Measurements from ENCODE around the gene FICD.
A peak's percentile ranks its signal among the peaks of the same experiment; 100 is the strongest.

FICD gene

DNA sequence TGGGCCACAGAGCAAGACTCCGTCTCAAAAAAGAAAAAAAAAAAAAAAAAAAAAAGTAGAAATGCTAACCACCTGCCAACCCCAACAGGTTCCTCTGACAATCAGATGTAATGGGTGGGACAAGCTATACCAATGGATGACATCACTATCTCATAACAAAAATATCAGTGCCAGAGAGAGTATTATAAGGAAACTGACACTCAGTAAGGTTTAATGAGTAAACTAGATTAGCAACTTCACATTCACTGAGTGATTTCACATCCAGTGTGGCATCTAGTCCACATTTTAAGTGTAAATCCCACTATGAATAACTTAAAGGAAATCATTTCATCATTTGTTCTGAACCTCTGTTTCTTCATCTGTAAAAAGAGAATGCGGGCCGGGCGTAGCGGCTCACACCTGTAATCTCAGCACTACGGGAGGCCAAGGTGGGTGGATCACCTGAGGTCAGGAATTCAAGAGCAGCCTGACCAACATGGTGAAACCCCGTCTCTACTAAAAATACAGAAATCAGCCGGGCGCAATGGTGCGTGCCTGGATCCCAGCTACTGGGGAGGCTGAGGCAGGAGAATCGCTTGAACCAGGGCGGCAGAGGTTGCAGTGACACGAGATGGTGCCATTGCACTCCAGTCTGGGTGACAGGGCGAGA lies 44.1 kb downstream of the FICD start:
- TF ChIP-seq, protein P1, sequence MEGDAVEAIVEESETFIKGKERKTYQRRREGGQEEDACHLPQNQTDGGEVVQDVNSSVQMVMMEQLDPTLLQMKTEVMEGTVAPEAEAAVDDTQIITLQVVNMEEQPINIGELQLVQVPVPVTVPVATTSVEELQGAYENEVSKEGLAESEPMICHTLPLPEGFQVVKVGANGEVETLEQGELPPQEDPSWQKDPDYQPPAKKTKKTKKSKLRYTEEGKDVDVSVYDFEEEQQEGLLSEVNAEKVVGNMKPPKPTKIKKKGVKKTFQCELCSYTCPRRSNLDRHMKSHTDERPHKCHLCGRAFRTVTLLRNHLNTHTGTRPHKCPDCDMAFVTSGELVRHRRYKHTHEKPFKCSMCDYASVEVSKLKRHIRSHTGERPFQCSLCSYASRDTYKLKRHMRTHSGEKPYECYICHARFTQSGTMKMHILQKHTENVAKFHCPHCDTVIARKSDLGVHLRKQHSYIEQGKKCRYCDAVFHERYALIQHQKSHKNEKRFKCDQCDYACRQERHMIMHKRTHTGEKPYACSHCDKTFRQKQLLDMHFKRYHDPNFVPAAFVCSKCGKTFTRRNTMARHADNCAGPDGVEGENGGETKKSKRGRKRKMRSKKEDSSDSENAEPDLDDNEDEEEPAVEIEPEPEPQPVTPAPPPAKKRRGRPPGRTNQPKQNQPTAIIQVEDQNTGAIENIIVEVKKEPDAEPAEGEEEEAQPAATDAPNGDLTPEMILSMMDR (IDR thresholded peaks at IDR 0.05; ENCODE audit: control extremely low read depth, extremely low read depth, low read depth, missing control alignments) = no peak
- DNase-seq (ENCODE audit: extremely low spot score) = no peak
- POLR2A ChIA-PET = interaction anchor here (0.7 kb wide), 1 partner anchor 410 kb away, joined by 4 read pairs; no protein-coding TSS in a partner anchor
- CTCF ChIA-PET = interaction anchor here (0.8 to 22.9 kb wide), 4 partner anchors 18 to 56 kb away, joined by 3 to 543 read pairs (median 5); no protein-coding TSS in a partner anchor

DNA sequence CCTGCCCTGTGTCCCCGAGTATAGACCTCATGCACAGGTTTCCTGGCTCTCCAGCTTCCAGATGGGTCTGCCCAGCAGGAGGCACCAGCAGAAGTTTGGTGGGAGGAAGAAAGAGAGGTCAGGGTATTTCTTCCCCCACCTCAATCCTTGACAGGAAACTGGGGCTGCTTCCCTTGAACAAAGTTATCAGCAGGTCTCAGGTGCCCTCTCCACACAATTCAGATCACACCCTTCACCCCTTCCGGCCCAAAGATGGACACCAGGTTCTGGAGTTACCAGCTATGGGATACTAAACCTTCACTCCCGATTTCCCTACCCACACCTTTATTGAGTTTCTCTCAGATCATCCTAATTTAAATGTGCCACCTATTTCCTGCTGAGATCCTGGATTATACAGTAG lies 44.7 kb downstream of the FICD start:
- ChIA-PET POLR2A (no interaction called here), CTCF (interaction anchor here (0.7 to 22.9 kb wide), 7 partner anchors 9 to 391 kb away, joined by 3 to 543 read pairs (median 5); no protein-coding TSS in a partner anchor)
- TF ChIP-seq, protein P1 (IDR thresholded peaks at IDR 0.05; ENCODE audit: control extremely low read depth, extremely low read depth, low read depth, missing control alignments) = peak; percentile 14
- no peak for DNase-seq (ENCODE audit: extremely low spot score)

DNA sequence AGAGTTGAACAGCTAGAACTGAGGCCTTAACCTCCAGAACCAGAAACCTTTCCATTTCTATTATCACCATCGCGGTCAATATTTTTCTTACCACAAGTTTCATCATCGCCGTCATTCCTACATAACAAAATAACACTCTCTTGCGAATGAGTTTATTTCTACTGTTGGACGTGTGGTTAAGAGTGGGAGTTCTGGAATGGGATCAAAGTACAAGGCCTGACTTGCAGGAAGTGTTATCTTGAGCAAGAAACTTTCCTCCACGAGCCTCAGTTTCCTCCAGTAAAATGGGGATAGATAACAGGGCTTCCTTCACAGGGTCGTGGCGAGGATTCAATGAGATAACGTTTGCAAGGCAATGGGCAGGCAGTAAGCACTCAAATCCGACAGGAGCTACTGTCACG lies 45.2 kb downstream of the FICD start:
- no peak for DNase-seq (ENCODE audit: extremely low spot score)
- ChIA-PET CTCF (interaction anchor here (0.7 to 22.9 kb wide), 9 partner anchors 8 to 390 kb away, joined by 3 to 543 read pairs (median 5); no protein-coding TSS in a partner anchor), POLR2A (no interaction called here)
- TF ChIP-seq, protein P1 (IDR thresholded peaks at IDR 0.05; ENCODE audit: control extremely low read depth, extremely low read depth, low read depth, missing control alignments) = no peak

DNA sequence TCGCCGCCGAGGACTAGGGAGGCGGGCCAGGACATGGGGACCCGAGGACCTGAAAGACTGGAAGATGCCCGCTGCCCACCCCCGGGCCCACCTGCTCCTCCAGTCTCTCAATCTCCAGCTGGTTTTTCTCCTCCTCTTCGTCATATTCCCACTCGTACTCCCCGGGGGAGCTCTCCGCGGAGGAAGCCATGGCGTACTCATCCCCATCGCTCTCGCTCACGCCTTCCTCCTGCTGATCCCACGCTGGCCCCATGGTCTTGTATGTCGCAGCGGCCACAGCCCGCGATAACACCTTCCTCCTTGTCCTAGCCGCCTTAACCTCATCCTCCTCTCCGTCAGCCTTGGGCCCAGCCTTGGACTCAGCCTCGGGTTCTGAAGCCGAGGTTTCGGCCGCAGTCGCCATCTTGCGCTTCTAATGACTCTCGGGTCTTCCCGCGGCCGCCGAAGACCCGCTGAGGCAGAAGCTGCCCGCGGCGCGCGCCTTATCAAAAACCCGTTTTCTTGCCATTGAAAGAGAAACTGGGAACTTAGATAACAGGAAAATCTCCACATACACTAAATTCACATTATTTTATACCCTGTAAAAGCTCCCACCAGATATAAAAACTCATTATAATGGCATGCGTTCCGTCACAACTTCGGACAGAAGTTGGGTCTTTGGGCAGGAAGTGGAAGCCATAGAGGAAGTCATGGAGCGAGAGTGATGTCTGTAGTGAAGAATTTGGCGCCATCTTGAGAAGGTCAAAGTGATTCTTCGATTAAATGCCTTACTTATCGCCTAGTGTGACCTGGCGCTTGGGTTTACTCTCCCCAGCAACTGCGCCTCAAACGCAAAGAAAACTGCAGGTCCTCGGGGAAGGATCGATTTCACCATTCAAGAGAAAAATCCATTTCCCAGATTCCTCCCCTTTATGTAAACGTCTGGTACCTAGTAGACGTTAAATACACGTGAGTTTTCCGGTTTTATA lies 46.0 kb downstream of the FICD start, which contains the start of gene SART3:
Gene SART3 (minus strand): TSS at position 422 of the 968 bp plus-strand sequence. CDS start 19 bp downstream, at position 403.
- ChIA-PET POLR2A (no interaction called here), CTCF (interaction anchor here (0.7 to 22.9 kb wide), 9 partner anchors 8 to 390 kb away, joined by 3 to 543 read pairs (median 5); no protein-coding TSS in a partner anchor)
- peak; percentile 85 for DNase-seq (ENCODE audit: extremely low spot score)
- TF ChIP-seq, protein P1 (IDR thresholded peaks at IDR 0.05; ENCODE audit: control extremely low read depth, extremely low read depth, low read depth, missing control alignments) = no peak

DNA sequence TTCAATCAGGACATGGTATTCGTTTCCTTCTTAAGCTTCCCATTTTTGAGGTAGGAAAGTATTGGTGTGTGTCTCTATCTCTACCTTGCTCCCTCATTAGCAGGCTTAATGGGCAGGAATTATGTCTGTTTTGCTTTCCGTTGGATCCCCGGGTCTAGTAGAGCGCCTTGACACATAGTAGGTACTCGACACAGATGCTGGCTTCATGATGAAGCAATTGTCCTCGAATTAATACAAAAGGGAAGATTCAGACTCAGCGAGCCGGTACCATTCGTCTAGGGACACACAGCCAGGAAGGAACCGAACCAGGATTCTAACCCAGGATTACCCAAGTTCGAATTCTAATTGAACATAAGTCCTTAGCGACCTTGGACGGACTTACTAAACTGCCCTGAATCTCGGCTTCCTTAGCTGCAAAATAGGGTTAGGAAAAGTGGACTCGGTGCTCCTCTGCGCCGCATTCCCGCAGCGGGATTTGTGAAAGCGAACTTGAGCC lies 46.8 kb downstream of the FICD start:
- DNase-seq (ENCODE audit: extremely low spot score) = no peak
- ChIA-PET CTCF (interaction anchor here (0.9 to 22.9 kb wide), 12 partner anchors 9 to 389 kb away, joined by 3 to 543 read pairs (median 4); no protein-coding TSS in a partner anchor), POLR2A (interaction anchor here (0.6 to 1.1 kb wide), 5 partner anchors 12 to 74 kb away, joined by 3 read pairs; no protein-coding TSS in a partner anchor)
- TF ChIP-seq, protein P1 (IDR thresholded peaks at IDR 0.05; ENCODE audit: control extremely low read depth, extremely low read depth, low read depth, missing control alignments) = no peak
